Nephron (organoid): Measurements from ENCODE around the gene CALM3.
A peak's percentile ranks its signal among the peaks of the same experiment; 100 is the strongest.

Experiments
- H3K27ac Mint-ChIP-seq, 3 experiments: 2 replicates each; pipeline ENCODE4 v1.8.0; 2020; ENCODE audit warnings: mixed read lengths in 3 of 3, mild to moderate bottlenecking in 2 of 3, moderate library complexity in 1 of 3
- H3K27me3 Mint-ChIP-seq: 2 replicates; pipeline ENCODE4 v1.8.0; 2021; ENCODE audit warnings: low read depth, mild to moderate bottlenecking, moderate library complexity, mixed read lengths
- H3K36me3 Mint-ChIP-seq: 2 replicates; pipeline ENCODE4 v1.8.0; 2020; ENCODE audit warnings: low read depth, mixed read lengths
- H3K4me1 Mint-ChIP-seq: 2 replicates; pipeline ENCODE4 v1.8.0; 2020; ENCODE audit warnings: mixed read lengths
- H3K4me3 Mint-ChIP-seq, 3 experiments: 2 replicates each; pipeline ENCODE4 v1.8.0; 2020; ENCODE audit warnings: mild to moderate bottlenecking in 3 of 3, mixed read lengths in 3 of 3, moderate library complexity in 2 of 3
- H3K9me3 Mint-ChIP-seq: 2 replicates; pipeline ENCODE4 v1.8.0; 2020; ENCODE audit warnings: mixed read lengths
- CTCF ChIP-seq, 3 experiments: fragments of 200-600 bp; sonication (generic); IDR thresholded peaks; one replicate each; pipeline ENCODE4 v1.5.0; 2021; ENCODE audit warnings: antibody characterized with exemption in 3 of 3; ENCODE audit not compliant: unreplicated experiment in 3 of 3

The CALM3 gene

GRCh38 chr19:46614114-46614722 is 13.1 kb downstream of the CALM3 start:
- Mint-ChIP-seq H3K36me3 (peaks cover 11% of the 10 kb centered on the region), H3K27ac (peak overlapping the region; percentile 50 to 95 (median 65)), H3K4me1 (peaks cover 13% of the 10 kb centered on the region), H3K4me3 (peak overlapping the region in 2 of 3 experiments; percentile 19 to 48), H3K27me3 (peaks cover 4% of the 10 kb centered on the region), H3K9me3 (no peaks in the 10 kb centered on the region)
- TF ChIP-seq CTCF (IDR thresholded peaks at IDR 0.05; ENCODE audit: unreplicated experiment in 3 of 3): peak; percentile 87 to 94 (median 90)

GRCh38 chr19:46615966-46616365 is 14.8 kb downstream of the CALM3 start:
- no peaks in the 10 kb centered on the region for H3K36me3 Mint-ChIP-seq
- no peak for TF ChIP-seq CTCF (IDR thresholded peaks at IDR 0.05; ENCODE audit: unreplicated experiment in 3 of 3)
- H3K4me3 Mint-ChIP-seq: no peak overlapping the region
- H3K9me3 Mint-ChIP-seq: no peaks in the 10 kb centered on the region
- H3K4me1 Mint-ChIP-seq: peaks cover 28% of the 10 kb centered on the region
- peak overlapping the region in 1 of 3 experiments; percentile 55 for H3K27ac Mint-ChIP-seq
- H3K27me3 Mint-ChIP-seq: peaks cover 4% of the 10 kb centered on the region

- H3K9me3 Mint-ChIP-seq: no peaks in the 10 kb centered on the region
- H3K27ac Mint-ChIP-seq: peak overlapping the region; percentile 67 to 93 (median 75)
- peaks cover 35% of the 10 kb centered on the region for H3K4me1 Mint-ChIP-seq
- H3K4me3 Mint-ChIP-seq: peak overlapping the region in 2 of 3 experiments; percentile 17 to 32
- peaks cover 4% of the 10 kb centered on the region for H3K27me3 Mint-ChIP-seq
- H3K36me3 Mint-ChIP-seq: no peaks in the 10 kb centered on the region
- TF ChIP-seq CTCF (IDR thresholded peaks at IDR 0.05; ENCODE audit: unreplicated experiment in 3 of 3): peak; percentile 32 to 56 (median 40)
These were observed 15.6 kb downstream of the CALM3 start for GRCh38 chr19:46616631-46617322.

- Mint-ChIP-seq H3K27ac (no peak overlapping the region), H3K4me1 (peaks cover 42% of the 10 kb centered on the region), H3K36me3 (no peaks in the 10 kb centered on the region), H3K27me3 (peaks cover 4% of the 10 kb centered on the region), H3K4me3 (no peak overlapping the region), H3K9me3 (no peaks in the 10 kb centered on the region)
- TF ChIP-seq CTCF (IDR thresholded peaks at IDR 0.05; ENCODE audit: unreplicated experiment in 3 of 3): no peak
These were observed 16.5 kb downstream of the CALM3 start for GRCh38 chr19:46617601-46618000.

GRCh38 chr19:46618670-46619231 is 17.6 kb downstream of the CALM3 start:
- no peak for TF ChIP-seq CTCF (IDR thresholded peaks at IDR 0.05; ENCODE audit: unreplicated experiment in 3 of 3)
- Mint-ChIP-seq H3K36me3 (no peaks in the 10 kb centered on the region), H3K27ac (peak overlapping the region in 1 of 3 experiments; percentile 61), H3K9me3 (no peaks in the 10 kb centered on the region), H3K4me1 (peaks cover 42% of the 10 kb centered on the region), H3K4me3 (no peak overlapping the region), H3K27me3 (peaks cover 4% of the 10 kb centered on the region)
